GM21515 (cell line): ENCODE results near the gene PDE11A.
"Not testable (repeated sequence)": the region's sequence is repeated elsewhere in the genome, so short reads cannot be mapped to it uniquely, and the experiment has no call there.

Source experiments
- ATAC-seq: cut with Tn5 transposase; IDR thresholded peaks from one replicate; pipeline ENCODE4 v1.9.1; 2021; ENCODE audit not compliant: unreplicated experiment

The PDE11A gene

DNA sequence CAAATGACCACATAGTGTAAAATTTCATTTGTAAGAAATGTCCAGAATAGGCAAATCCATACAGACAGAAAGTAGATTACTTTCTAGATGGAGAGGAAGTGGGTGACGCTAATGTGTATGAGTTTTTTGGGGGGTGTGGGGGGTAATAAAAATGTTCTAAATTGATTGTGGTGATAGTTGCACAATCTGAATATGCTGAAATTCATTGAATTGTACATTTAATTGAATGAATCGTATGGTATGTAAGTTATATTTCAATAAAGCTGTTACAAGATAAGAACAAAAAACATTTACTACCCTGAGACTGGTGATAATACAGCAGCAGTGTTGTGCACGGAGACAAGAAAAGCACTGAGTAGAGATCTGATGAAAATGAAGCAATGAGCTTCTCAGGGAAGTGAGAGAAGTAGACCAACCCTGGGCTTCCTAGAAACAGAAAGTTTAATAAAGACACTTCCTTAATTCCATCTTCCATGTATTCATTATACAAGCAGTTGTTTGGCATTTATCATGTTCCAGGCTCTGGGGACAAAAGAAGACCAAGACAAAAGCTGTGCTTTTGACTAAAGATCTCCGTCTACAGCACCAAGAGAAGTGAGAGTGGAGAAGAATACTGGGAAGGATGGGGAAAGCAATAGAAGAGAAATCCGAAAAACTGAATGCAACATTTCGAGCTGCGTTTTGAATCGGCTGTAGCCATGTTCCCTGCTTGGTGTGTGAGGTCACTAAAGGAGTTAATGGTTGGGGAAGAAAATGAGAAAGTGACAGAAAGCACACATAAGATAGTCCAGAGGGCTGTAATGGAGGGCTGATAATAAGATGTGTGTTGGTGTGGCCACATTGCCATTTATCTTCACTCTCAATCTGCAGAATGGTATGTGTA lies 1.8 kb upstream of the PDE11A start:
- no peak for ATAC-seq

DNA sequence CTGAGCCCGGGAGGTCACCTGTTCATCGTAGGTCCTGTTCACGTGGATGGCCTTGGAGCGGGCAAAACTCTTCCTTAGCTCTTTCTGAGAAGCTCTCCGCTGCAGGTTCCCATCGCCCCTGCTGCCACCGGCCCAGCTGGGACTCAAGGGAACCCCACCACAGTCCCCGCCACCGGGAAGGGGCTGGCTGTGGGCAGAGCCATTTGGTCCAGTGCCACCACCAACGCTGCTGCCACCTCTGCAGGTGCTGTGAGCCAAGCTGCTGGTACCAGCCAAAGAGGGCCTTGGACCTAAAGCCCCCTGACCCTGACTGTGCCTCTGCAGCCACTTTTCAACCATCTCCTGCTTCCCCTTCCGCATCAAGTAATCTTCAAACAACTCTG lies 586 bp downstream of the PDE11A start:
- ATAC-seq: no peak

DNA sequence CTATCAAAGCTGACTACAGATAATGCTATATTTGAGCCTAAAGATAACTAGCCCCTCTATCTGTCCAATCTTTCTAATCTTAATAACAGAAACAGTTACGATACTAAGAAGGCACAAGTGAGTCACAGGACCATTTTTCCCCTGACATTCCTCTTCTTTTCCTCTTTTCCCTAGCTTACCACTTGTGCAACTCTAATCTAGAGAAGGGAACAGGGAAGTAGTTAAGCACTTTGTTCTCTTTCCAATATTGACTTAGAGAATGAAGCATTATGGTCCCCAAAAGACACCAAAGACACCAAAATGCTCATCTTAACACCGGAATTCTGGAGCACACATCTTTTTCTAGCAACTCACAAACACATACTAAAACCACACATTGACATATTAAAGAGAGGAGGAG lies 1.8 kb downstream of the PDE11A start:
- ATAC-seq: no peak

DNA sequence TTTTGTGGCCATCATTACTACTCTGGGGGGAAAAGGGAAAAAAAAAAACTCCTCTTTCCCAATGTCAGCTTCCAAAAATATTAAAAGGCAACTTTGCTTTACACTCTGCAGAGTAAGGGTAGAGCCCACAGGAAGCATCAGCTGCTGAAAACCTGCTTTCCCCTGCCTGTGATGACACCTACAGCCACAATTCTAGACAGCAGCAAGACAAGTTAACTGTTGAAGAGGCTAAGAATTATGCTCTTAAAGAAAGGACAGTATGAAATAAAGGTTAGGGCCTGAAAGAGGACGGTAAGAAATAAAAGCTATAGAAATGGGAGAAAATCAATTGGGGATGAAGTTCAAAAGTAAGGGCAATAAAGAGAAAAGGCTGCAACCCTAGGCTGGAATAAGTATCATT lies 3.0 kb downstream of the PDE11A start:
- ATAC-seq: no peak

DNA sequence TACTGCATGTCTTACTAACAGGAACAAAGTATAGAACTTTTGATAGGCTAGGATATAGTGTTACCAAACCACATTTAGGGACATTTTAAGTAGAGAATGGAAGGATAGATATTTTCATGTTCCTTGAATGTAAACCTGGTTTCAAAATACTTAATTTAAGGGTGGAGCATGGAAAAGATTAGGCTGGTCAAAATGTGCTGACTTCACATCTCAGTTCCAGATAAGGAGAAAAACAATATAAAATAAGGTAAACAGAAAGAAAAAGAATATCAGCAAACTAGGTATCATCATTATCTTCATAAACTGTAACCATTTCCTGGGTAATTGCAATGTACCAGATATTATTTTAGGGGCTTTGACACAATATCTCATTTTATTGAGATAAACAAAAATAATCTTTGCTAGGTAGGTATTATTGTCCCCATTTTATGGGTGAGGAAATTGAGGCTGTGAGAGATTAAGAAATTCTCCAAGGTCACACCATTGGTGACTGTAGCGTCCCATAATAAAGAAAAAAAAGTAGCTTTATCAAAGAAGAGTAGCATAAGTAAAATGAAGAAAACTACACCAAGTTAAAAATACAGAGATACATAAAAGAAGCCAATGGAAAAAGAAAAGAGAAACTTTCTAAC lies 3.6 kb downstream of the PDE11A start:
- no peak for ATAC-seq

DNA sequence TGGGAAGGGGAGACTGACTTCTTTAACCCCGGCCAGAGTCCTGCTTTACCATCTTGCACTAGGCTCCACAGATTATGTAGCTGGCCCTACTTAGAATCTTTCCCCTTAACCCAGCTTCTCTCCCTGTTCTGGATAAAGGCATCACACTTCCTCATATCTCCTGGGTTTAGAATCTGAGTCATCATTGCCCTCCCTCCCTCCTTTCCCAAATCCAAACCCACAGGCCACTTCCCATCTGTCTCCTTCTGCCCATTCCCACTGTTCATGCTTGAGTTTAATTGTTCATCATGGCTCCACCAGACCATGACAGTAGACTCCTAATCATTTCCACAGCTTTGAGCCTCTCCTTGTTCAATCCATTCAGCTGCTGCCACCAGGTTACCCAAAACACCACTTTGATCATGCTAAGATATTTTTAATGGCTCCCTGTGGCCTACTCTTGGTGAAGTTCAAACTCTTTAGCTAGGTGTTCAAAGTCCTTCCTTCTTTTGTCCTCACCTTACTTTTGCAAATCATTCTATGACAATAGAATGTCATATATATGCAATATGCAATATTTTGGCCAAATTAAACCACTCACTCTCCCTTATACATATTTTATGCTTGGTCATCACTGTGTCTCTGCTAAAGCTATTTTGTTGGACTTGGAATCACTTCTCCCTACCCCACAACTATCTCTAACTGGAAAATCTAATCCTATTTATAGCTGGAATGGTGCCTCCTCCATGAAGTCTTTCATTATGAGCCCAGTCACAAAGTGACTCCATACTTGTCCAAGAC lies 5.5 kb downstream of the PDE11A start:
- no peak for ATAC-seq

DNA sequence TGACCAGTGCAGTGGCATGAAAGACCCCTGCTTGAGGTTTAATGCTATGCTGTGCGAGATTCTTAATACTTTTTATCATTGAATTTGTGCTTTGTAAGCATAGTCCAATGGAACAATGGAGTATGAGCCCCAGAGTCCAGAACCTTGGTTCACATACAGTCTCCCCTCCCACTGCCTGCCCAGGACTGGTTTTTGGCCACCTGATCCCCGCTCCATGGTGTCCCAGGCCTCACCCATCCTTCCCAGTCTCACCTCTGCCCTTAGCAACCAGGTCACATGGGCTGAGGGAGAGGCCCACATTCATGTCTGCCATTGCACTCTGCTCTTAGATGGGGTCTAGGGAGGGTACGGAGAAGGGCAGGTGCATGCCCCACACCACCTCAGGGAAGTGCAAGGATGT lies 6.3 kb downstream of the PDE11A start:
- ATAC-seq: no peak

DNA sequence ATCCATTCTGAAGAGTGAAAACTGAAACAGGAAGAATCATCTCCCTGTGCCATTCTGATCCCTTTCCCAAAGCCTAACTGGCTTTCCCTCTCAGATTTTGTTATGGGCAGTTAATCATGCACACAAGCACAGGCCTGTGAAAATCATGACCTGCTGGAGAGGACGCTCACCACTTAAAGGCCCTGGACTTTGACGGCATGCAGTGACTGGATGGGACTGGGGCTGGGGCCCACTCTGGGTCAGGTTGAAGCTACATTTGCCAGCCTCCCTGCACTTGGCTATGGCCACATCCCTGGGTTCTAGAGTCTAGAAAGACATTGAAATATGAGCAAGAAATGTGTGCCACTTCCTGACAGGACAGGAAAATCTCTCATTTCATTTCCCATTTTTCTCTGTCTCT lies 12.9 kb downstream of the PDE11A start:
- no peak for ATAC-seq

DNA sequence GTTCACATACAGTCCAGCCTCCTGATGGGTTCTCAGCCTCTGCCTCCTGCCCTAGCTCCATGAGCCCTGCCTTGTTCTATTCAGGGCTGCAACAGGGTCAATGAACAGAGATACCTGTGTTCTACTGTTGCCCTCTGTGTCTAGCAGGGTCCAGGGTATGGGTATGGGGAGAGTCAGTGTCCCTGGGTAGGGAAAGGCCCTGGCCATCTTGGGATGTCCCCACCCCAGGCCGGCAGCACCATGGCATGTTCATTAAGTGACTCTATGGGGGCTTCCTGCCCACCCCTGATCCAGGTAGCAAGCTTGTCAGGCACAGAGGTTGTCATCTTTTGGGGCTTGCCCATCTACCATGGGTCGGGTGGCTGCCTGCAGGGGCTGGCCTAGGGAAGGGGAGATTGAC lies 13.5 kb downstream of the PDE11A start:
- ATAC-seq: no peak

DNA sequence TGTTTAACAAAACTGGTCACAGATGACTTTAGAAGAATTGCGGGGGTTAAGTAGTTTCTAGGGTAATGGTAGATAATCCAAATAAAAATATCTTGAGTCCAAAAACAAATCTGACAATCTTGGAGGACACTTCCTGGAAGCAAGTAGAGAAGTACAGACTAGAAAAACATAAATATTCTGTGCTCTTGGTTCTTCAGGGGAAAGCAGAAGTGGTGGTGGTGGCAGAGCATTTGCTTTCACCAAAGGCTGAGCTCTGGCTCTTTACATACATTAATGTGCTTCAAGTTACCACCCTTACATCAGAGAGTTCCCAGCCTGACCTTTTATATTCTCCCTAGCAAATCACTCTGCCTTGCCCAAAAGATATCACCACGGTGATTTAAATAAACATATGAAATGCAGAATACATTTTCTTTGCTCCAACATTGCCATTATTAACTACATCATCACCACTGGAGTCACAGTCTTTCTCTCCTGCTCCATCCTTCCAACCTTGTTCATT lies 15.3 kb downstream of the PDE11A start:
- no peak for ATAC-seq

DNA sequence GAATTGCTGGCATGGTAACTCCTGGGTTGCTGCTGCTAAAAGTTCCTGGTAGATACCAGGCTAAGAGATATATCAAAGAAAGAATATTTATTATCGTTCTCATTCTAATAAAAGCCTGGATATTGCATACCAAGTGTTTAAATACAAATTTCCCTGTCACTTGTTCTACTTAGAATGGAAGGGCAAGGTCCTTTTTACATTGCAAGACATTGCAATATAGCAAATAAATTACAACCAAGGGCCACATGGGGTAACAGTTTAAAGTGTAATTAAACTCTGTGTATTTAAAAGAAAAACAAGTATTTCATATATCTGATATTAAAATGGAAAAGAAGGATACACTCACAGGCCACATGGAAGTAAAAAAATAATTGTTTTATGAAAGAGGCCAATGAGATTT lies 16.2 kb downstream of the PDE11A start:
- ATAC-seq: no peak

DNA sequence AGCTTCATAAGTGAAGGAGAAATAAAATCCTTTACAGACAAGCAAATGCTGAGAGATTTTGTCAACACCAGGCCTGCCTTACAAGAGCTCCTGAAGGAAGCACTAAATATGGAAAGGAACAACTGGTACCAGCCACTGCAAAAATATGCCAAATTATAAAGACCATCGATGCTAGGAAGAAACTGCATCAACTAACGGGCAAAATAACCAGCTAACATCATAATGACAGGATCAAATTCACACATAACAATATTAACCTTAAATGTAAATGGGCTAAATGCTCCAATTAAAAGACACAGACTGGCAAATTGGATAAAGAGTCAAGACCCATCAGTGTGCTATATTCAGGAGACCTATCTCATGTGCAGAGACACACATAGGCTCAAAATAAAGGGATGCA lies 21.3 kb downstream of the PDE11A start:
- ATAC-seq: not testable (repeated sequence)

DNA sequence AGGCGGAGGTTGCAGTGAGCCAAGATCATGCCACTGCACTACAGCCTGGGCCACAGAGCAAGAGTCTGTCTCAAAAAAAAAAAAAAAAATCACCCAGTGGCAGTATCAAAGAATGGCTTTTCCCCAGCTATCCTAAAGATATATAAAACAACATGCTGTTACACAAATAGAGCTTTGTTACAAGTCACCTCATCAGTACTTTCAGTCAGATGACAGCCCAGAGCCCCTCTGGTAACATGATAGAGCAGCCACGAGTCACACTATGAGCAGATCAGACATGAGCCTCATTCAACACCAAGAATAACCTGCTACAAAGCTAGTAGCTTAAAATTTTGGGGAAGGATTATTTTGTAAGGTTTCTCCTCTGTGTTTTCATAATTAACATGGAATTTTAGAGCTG lies 25.2 kb downstream of the PDE11A start:
- ATAC-seq: no peak

DNA sequence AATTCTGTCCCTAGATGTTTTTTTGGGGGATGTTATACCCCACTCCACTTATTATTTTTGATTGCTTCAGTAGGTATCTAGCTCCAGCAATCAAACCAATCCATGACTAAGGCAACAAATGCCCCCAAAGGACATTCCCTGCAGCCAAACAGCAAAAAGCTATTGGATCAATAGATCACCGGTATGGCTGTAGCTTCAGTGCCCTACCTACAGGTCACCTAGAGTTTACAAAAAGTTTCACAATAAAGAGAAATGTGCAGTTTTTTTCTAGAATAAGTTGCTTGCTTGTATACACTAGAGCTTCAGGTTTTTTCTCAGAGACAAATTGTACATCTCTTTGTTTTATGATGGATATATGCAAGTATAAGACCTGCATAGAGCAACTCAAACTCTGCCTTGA lies 27.7 kb downstream of the PDE11A start:
- ATAC-seq: no peak

DNA sequence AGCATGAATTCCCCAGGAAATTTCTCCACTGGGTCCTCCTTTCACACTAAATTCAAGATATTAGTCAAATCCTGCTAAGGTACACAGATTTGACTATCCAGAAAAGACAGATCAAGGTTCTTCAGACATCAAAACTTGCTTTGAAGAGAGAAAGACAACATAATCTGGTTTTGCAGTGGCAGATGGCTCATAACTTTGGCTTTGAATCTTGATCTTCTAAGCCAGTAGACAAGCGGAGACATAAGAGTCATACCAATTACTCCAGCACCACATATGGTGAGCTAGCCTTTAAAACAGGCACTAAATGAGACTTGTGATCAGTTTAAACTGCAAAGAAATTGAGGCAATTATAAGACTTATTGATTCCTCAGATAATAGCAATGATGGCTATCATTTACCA lies 29.3 kb downstream of the PDE11A start:
- ATAC-seq: no peak

DNA sequence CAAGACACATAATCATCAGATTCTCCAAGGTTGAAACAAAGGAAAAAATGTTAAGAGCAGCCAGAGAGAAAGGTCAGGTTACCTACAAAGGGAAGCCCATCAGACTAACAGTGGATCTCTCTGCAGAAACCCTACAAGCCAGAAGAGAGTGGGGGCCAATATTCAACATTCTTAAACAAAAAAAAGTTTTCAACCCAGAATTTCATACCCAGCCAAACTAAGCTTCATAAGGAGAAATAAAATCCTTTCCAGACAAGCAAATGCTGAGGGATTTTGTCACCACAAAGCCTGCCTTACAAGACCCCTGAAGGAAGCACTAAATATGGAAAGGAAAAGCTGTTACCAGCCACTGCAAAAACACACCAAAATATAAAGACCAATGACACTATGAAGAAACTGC lies 39.0 kb downstream of the PDE11A start:
- ATAC-seq: not testable (repeated sequence)

DNA sequence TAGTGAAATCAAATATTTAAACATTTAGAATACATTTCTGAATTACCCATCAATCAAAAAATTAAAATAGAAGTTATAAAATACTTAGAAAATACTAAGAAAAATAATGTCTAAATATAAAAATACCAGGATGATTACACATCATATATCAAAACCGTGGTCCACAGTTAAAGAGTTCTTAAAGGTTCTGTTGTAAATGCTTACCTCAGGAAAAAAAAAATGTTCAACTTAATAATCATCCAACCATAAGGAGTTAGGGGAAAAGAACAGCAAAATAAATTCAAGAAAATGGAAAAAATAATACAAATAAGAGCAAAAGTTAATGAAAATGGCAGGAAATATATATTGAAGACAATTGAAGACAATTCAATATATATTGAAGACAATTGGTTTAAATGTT lies 43.2 kb downstream of the PDE11A start:
- ATAC-seq: no peak

DNA sequence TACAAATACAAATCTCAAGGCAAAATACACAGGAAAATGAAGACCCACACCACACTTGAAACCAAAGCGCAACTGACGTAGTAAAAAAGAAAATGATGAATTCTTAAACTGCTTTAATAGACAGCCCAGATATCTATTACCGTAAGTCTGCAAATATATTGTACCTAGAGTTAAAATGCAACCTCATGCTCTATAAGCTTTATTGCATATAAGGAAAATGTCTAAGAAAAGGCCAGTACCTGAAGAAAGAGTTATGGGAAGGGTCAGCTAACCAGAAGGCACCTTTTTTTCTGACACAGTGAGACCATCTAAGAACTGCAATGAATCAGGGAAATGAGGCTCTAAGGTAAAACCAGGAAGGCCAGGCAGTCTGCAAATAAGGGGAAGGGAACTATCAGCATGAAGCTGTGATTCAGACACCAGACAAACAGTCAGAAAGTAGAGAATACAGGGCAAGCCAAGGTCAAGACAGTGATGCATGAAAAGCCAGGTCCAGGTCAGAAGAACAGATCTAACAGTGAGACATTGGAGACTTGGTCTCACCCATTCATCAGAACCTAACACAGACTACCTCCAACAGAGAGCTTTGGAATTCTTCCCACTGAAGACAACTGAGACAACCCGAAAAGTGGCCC lies 46.9 kb downstream of the PDE11A start:
- ATAC-seq: no peak

DNA sequence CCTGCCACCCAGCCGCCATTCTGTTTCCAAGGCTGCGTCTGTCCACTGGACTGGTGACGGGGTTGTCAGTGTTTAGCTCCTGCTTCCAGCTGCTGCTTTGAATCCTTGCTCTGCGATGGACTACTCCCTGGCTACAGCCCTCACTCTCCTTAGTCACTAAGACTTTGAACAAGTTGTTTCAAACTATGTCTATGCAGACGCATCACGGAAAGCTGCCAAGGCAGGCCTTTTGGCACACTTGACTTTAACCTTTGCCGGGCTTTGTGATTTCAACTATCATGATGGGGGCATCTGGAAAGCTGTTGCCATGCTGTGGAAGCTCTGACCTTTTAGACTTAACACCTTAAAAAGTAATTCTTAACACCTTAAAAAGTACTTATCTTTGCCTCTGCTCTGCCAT lies 54.4 kb downstream of the PDE11A start:
- no peak for ATAC-seq

DNA sequence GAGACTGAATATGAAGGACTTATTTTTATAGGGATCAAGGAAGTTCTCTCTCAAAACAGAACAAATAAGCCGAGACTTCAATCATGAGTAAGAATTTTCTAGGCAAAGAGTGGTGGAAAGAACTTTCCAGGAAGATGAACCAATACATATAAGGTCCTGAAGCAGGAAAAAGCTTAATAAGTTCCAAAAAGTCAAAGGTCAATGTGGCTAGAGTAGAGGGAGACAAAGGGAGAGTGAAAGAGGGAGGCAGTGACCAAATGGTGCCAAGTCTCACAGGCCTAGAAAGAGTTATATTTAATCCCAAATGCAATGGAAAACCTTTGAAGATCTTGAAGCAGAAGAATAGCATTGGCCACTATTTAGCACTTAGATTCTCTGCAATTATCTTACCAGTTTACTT lies 56.0 kb downstream of the PDE11A start:
- no peak for ATAC-seq

DNA sequence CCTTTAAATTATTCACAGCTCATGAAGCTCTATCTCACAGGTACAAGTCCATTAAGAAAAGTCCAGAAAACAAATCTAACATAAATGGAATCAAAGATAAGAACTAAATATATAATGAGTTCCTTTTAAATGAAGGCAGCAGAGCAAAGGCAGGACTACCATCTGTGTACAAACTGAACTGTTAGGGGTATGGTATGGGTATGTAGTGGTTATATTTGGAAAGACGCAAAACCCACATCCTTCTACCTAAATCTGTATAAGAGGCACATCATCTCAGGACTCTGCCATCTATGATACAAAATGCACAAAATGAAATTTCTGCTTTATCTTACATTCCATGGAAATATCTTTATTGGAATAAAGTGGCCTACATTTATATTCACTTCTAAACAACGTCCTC lies 59.9 kb downstream of the PDE11A start:
- ATAC-seq: no peak
